HG03469 (cell line): ENCODE results near the gene OMD.

ENCODE experiments used
- ATAC-seq: cut with Tn5 transposase; IDR thresholded peaks from one replicate; pipeline ENCODE4 v1.9.1; 2021; ENCODE audit warnings: mild to moderate bottlenecking, moderate library complexity, moderate number of reproducible peaks; ENCODE audit not compliant: unreplicated experiment

OMD gene

GRCh38 chr9:92373167-92373566, 51.1 kb downstream of the OMD start:
- ATAC-seq: no peak

GRCh38 chr9:92369075-92369474, 55.2 kb downstream of the OMD start:
- ATAC-seq: no peak
